K562 (cell line): ENCODE data around the gene AKAP12. TPM values are rescaled to one million over a fixed set of nuclear protein-coding genes. Genes with fewer than 3 reads are reported as not detected.

Experiments
- ELF4 ChIP-seq: fragments of 450-650 bp; formaldehyde crosslinking; IDR thresholded peaks from 2 replicates; pipeline ENCODE4 v1.4.0; 2022; ENCODE audit warnings: missing genetic modification characterization
- HMG20B ChIP-seq: fragments of 250-450 bp; sonication (Bioruptor Pico); IDR thresholded peaks from 2 replicates; pipeline ENCODE4 v1.5.0; 2021; ENCODE audit warnings: mild to moderate bottlenecking
- KDM4B ChIP-seq, 2 experiments: fragments of 450-650 bp in 1 of 2; sonication (generic) in 1 of 2; IDR thresholded peaks; 2 replicates each; pipeline ENCODE4 v1.6.1; 2016 to 2017; ENCODE audit warnings: borderline replicate concordance in 2 of 2, antibody characterized with exemption in 1 of 2, low read depth in 1 of 2, mild to moderate bottlenecking in 1 of 2
- PCBP1 ChIP-seq: fragments of 200-400 bp; formaldehyde crosslinking; IDR thresholded peaks from 2 replicates; pipeline ENCODE4 v1.6.1; 2018; ENCODE audit warnings: mild to moderate bottlenecking, low read depth, low read length; ENCODE audit not compliant: poor library complexity, severe bottlenecking
- POLR3G ChIP-seq: IDR thresholded peaks from 2 replicates; pipeline ENCODE4 v1.6.1; 2011; ENCODE audit not compliant: insufficient read length, insufficient replicate concordance; ENCODE audit errors: extremely low read depth
- RBM14 ChIP-seq: fragments of 200-400 bp; formaldehyde crosslinking; IDR thresholded peaks from 2 replicates; pipeline ENCODE4 v1.6.1; 2018; ENCODE audit warnings: low read depth, mild to moderate bottlenecking, low read length, moderate library complexity, borderline replicate concordance; ENCODE audit not compliant: insufficient read depth
- SP1 ChIP-seq: sonication (generic); formaldehyde crosslinking; IDR thresholded peaks from 2 replicates; pipeline ENCODE4 v1.8.1; 2022; ENCODE audit warnings: mild to moderate bottlenecking, missing genetic modification reagents
- SRSF3 ChIP-seq: fragments of 200-400 bp; formaldehyde crosslinking; IDR thresholded peaks from 2 replicates; pipeline ENCODE4 v1.6.1; 2016; ENCODE audit warnings: mild to moderate bottlenecking, low read length, moderate library complexity; ENCODE audit not compliant: insufficient read depth
- ZNF431 ChIP-seq: sonication (generic); formaldehyde crosslinking; IDR thresholded peaks from 2 replicates; pipeline ENCODE4 v1.8.0; 2022; ENCODE audit warnings: mild to moderate bottlenecking, missing genetic modification reagents
- ZNF551 ChIP-seq: fragments of 250-450 bp; sonication (Bioruptor Pico); IDR thresholded peaks from 2 replicates; pipeline ENCODE4 v1.5.0; 2021; ENCODE audit warnings: mild to moderate bottlenecking, moderate library complexity
- polyA plus RNA-seq, 8 experiments: library from polyadenylated mRNA; depleted of rRNA in 4 of 8; stranded (reverse) in 5 of 8; unstranded in 3 of 8; fragments of >200 nt; fragmentation: Nextera tagmentation in 2 of 8; fragmentation: Illumina TruSeq in 1 of 8; extraction: Ambion mirVana in 2 of 8; extraction: Trizol in 1 of 8; gene quantifications; 2 replicates each; pipeline versions ENCODE4 v1.2.1 to v1.2.3, GENCODE V29; 2011 to 2014; ENCODE audit warnings: inconsistent platforms in 1 of 8, missing spikeins in 1 of 8
- total RNA-seq, 7 experiments: library from RNA; depleted of rRNA in 6 of 7; stranded (reverse); fragments of >200 nt in 6 of 7; fragmentation: Illumina TruSeq in 2 of 7; extraction: Trizol in 2 of 7; gene quantifications; 2 replicates each; pipeline versions ENCODE4 v1.2.1 to v1.2.3, GENCODE V29; 2011 to 2021; ENCODE audit warnings: low replicate concordance in 1 of 7
- TF ChIP-seq, protein P1 (sequence below): sonication (generic); formaldehyde crosslinking; IDR thresholded peaks from 2 replicates; pipeline ENCODE4 v1.8.0; 2022; ENCODE audit warnings: mild to moderate bottlenecking, missing genetic modification reagents
- TF ChIP-seq, protein P2 (sequence below), 2 experiments: fragments of 450-650 bp; IDR thresholded peaks; 2 replicates each; pipeline ENCODE4 v1.6.1; 2016
- TF ChIP-seq, protein P3 (sequence below): fragments of 450-650 bp; formaldehyde crosslinking; IDR thresholded peaks from 2 replicates; pipeline ENCODE4 v1.4.0; 2022; ENCODE audit warnings: mild to moderate bottlenecking, moderate library complexity
- TF ChIP-seq, protein P4 (sequence below): sonication (generic); formaldehyde crosslinking; IDR thresholded peaks from 2 replicates; pipeline ENCODE4 v1.8.1; 2023; ENCODE audit warnings: mild to moderate bottlenecking, missing genetic modification reagents
- TF ChIP-seq, protein P5 (sequence below): fragments of 250-450 bp; sonication (Bioruptor Pico); IDR thresholded peaks from 2 replicates; pipeline ENCODE4 v1.4.0; 2020; ENCODE audit warnings: mild to moderate bottlenecking

Gene AKAP12
- total and polyA plus RNA-seq, 9 of the 15 experiments (the other 6 are each of a cell fraction or from before 2014, with no cell fraction given), result 0.08 to 2.0 (median 0.62) TPM

DNA sequence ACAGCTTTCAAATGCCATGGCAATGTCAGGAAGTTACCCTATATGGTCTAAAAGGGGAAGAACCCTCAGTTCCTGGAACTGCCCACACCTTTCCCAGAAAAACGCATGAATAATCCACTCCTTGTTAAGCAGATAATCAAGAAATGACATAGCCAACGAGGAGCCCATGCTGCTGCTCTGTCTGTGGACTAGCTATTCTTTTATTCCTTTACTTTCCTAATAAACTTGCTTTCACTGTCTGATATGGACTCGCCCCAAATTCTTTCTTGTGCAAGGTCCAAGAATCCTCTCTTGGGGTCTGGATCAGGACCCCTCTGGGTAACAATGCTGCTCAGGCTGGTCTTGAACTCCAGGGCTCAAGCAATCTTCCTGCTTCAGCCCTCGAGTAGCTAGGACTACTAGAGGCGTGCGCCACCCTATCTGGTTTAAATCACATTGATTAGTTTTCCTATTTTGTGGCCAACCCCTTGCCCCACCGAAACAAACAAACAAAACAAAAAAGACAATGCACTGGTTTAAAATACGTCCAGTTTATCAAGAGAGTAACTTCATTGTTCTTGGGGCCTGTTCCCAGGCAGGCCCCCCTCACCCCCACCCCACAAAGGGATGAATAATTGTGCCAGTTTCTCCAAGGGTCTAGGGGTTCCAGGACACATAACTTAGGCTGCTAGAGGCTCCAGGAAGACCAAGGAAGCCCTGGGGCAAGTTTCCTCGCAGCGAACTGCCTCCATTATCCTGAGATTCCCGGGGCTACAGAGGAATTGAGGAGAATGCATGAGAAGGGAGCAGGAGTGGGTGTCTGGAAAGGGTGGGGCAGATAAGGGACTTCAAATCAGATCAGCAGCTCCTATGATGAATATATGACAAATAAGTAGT lies 10.1 kb upstream of the AKAP12 start (continued):
- TF ChIP-seq ZNF551 (CRISPR knock-in tag), result no peak
- TF ChIP-seq PCBP1, result no peak
- TF ChIP-seq HMG20B, result no peak
- no peak for TF ChIP-seq RBM14
- no peak for TF ChIP-seq ZNF431 (CRISPR knock-in tag)
- no peak for TF ChIP-seq SRSF3
- TF ChIP-seq, protein P1, sequence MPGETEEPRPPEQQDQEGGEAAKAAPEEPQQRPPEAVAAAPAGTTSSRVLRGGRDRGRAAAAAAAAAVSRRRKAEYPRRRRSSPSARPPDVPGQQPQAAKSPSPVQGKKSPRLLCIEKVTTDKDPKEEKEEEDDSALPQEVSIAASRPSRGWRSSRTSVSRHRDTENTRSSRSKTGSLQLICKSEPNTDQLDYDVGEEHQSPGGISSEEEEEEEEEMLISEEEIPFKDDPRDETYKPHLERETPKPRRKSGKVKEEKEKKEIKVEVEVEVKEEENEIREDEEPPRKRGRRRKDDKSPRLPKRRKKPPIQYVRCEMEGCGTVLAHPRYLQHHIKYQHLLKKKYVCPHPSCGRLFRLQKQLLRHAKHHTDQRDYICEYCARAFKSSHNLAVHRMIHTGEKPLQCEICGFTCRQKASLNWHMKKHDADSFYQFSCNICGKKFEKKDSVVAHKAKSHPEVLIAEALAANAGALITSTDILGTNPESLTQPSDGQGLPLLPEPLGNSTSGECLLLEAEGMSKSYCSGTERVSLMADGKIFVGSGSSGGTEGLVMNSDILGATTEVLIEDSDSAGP (CRISPR knock-in tag), result no peak
- TF ChIP-seq, protein P2, sequence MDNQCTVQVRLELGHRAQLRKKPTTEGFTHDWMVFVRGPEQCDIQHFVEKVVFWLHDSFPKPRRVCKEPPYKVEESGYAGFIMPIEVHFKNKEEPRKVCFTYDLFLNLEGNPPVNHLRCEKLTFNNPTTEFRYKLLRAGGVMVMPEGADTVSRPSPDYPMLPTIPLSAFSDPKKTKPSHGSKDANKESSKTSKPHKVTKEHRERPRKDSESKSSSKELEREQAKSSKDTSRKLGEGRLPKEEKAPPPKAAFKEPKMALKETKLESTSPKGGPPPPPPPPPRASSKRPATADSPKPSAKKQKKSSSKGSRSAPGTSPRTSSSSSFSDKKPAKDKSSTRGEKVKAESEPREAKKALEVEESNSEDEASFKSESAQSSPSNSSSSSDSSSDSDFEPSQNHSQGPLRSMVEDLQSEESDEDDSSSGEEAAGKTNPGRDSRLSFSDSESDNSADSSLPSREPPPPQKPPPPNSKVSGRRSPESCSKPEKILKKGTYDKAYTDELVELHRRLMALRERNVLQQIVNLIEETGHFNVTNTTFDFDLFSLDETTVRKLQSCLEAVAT (IDR thresholded peaks at IDR 0.05), result peak in 1 of 2 experiments; percentile 77; a peak in 1 of 4 replicates
- TF ChIP-seq, protein P3, sequence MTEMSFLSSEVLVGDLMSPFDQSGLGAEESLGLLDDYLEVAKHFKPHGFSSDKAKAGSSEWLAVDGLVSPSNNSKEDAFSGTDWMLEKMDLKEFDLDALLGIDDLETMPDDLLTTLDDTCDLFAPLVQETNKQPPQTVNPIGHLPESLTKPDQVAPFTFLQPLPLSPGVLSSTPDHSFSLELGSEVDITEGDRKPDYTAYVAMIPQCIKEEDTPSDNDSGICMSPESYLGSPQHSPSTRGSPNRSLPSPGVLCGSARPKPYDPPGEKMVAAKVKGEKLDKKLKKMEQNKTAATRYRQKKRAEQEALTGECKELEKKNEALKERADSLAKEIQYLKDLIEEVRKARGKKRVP (CRISPR knock-in tag), result no peak
- no peak for TF ChIP-seq KDM4B (IDR thresholded peaks at IDR 0.05; ENCODE audit: borderline replicate concordance in 2 of 2, low read depth in 1 of 2)
- 0 out of 2 replicates have a peak, but pooled peaks have one; percentile 32 for TF ChIP-seq ELF4
- TF ChIP-seq, protein P4, sequence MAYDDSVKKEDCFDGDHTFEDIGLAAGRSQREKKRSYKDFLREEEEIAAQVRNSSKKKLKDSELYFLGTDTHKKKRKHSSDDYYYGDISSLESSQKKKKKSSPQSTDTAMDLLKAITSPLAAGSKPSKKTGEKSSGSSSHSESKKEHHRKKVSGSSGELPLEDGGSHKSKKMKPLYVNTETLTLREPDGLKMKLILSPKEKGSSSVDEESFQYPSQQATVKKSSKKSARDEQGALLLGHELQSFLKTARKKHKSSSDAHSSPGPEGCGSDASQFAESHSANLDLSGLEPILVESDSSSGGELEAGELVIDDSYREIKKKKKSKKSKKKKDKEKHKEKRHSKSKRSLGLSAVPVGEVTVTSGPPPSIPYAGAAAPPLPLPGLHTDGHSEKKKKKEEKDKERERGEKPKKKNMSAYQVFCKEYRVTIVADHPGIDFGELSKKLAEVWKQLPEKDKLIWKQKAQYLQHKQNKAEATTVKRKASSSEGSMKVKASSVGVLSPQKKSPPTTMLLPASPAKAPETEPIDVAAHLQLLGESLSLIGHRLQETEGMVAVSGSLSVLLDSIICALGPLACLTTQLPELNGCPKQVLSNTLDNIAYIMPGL (CRISPR knock-in tag), result no peak
- TF ChIP-seq POLR3G, result no peak
- TF ChIP-seq, protein P5, sequence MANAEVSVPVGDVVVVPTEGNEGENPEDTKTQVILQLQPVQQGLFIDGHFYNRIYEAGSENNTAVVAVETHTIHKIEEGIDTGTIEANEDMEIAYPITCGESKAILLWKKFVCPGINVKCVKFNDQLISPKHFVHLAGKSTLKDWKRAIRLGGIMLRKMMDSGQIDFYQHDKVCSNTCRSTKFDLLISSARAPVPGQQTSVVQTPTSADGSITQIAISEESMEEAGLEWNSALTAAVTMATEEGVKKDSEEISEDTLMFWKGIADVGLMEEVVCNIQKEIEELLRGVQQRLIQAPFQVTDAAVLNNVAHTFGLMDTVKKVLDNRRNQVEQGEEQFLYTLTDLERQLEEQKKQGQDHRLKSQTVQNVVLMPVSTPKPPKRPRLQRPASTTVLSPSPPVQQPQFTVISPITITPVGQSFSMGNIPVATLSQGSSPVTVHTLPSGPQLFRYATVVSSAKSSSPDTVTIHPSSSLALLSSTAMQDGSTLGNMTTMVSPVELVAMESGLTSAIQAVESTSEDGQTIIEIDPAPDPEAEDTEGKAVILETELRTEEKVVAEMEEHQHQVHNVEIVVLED, result no peak
- no peak for TF ChIP-seq SP1
